Hematopoietic multipotent progenitor cell treated with erythropoietin and hydrocortisone succinate and interleukin-3 and kit ligand, for 17 days (in vitro differentiated cells): ENCODE measurements around the gene KAT6B.
"Not testable (repeated sequence)": the region's sequence is repeated elsewhere in the genome, so short reads cannot be mapped to it uniquely, and the experiment has no call there.

ENCODE experiments used
- DNase-seq: peaks from one replicate; pipeline ENCODE4 v3.0.0-alpha.2; 2015; ENCODE audit warnings: low spot score

KAT6B gene

GRCh38 chr10:75037171-75038153 is 211.1 kb downstream of the KAT6B start:
- no peak for DNase-seq

- DNase-seq: no peak
Observed at GRCh38 chr10:75038335-75038734, 211.9 kb downstream of the KAT6B start.

GRCh38 chr10:75040576-75040975 is 214.2 kb downstream of the KAT6B start:
- DNase-seq: no peak

GRCh38 chr10:75042292-75042974 is 216.0 kb downstream of the KAT6B start:
- no peak for DNase-seq

GRCh38 chr10:75043256-75044131 is 217.1 kb downstream of the KAT6B start:
- DNase-seq: no peak

- no peak for DNase-seq
Observed at GRCh38 chr10:75048669-75049098, 222.3 kb downstream of the KAT6B start.

- no peak for DNase-seq
Observed at GRCh38 chr10:75049316-75050148, 223.1 kb downstream of the KAT6B start.

GRCh38 chr10:75050149-75050919 is 223.9 kb downstream of the KAT6B start:
- no peak for DNase-seq

- DNase-seq: no peak
Observed at GRCh38 chr10:75051308-75051707, 224.9 kb downstream of the KAT6B start.

- DNase-seq: not testable (repeated sequence)
Observed at GRCh38 chr10:75055896-75056406, 229.6 kb downstream of the KAT6B start.

- no peak for DNase-seq
Observed at GRCh38 chr10:75057680-75058079, 231.3 kb downstream of the KAT6B start.

GRCh38 chr10:75058161-75058560 is 231.8 kb downstream of the KAT6B start:
- no peak for DNase-seq

- no peak for DNase-seq
Observed at GRCh38 chr10:75061709-75062505, 235.5 kb downstream of the KAT6B start.

GRCh38 chr10:75062506-75063299 is 236.3 kb downstream of the KAT6B start:
- no peak for DNase-seq

GRCh38 chr10:75063461-75064230 is 237.2 kb downstream of the KAT6B start:
- DNase-seq: no peak

- DNase-seq: no peak
Observed at GRCh38 chr10:75065076-75065475, 238.7 kb downstream of the KAT6B start.

- DNase-seq: no peak
Observed at GRCh38 chr10:75066271-75066670, 239.9 kb downstream of the KAT6B start.

- DNase-seq: no peak
Observed at GRCh38 chr10:75067272-75067671, 240.9 kb downstream of the KAT6B start.
